SK-N-SH (cell line): ENCODE measurements around the gene GATM. TPM values are rescaled to one million over a fixed set of nuclear protein-coding genes. Genes with fewer than 3 reads are reported as not detected.

Source experiments
- CTCF ChIA-PET: fragments of 300-600, 350-600 bp; formaldehyde crosslinking; extraction: SDS; loops from one replicate; lab custom pipeline; 2021; lab: Yijun Ruan, JAX
- POLR2A ChIA-PET: fragments of 350-600 bp; sonication (Branson Sonifier 250); formaldehyde crosslinking; extraction: SDS; loops from one replicate; lab custom pipeline; 2020; ENCODE audit warnings: antibody characterized with exemption, inconsistent platforms; lab: Yijun Ruan, JAX
- DNase-seq: peaks from one replicate; pipeline ENCODE4 v3.0.0; 2012
- H2AFZ ChIP-seq: fragments of 200-600 bp; sonication (generic); 2 replicates; pipeline ENCODE4 v1.8.1; 2016; ENCODE audit warnings: antibody characterized with exemption, mild to moderate bottlenecking, low read depth
- H3F3A ChIP-seq: fragments of 200-600 bp; sonication (generic); replicated peaks from 2 replicates; pipeline ENCODE3; 2016; ENCODE audit warnings: antibody characterized with exemption, mild to moderate bottlenecking; ENCODE audit not compliant: insufficient read depth
- H3K27ac ChIP-seq, 2 experiments: fragments of 200-500 bp in 1 of 2; fragments of 200-600 bp in 1 of 2; sonication (Bioruptor generic) in 1 of 2; sonication (generic), shearing (Covaris generic) in 1 of 2; 2 replicates each; pipeline versions ENCODE4 v1.5.1 to v1.6.1; 2014 to 2016; ENCODE audit warnings: low read depth in 2 of 2, inconsistent platforms in 1 of 2, low read length in 1 of 2, mild to moderate bottlenecking in 1 of 2, mixed read lengths in 1 of 2
- H3K27me3 ChIP-seq: fragments of 200-600 bp; sonication (generic), shearing (Covaris generic); 2 replicates; pipeline ENCODE4 v1.6.1; 2016; ENCODE audit warnings: mixed run types; ENCODE audit not compliant: insufficient read depth
- H3K36me3 ChIP-seq, 2 experiments: fragments of 200-500 bp in 1 of 2; fragments of 200-600 bp in 1 of 2; sonication (Bioruptor generic) in 1 of 2; sonication (generic) in 1 of 2; replicated peaks in 1 of 2; 2 replicates each; pipeline versions ENCODE3 to v1.5.1; 2014 to 2016; ENCODE audit warnings: low read length in 1 of 2, mild to moderate bottlenecking in 1 of 2; ENCODE audit not compliant: insufficient read depth in 2 of 2, control insufficient read depth in 1 of 2
- H3K4me1 ChIP-seq, 2 experiments: fragments of 200-500 bp in 1 of 2; fragments of 200-600 bp in 1 of 2; sonication (Bioruptor generic) in 1 of 2; sonication (generic), shearing (Covaris generic) in 1 of 2; 2 replicates each; pipeline versions ENCODE4 v1.5.1 to v1.6.1; 2014 to 2016; ENCODE audit warnings: low read depth in 1 of 2, low read length in 1 of 2, mixed run types in 1 of 2; ENCODE audit not compliant: insufficient read depth in 2 of 2, control insufficient read depth in 1 of 2
- H3K4me2 ChIP-seq: fragments of 200-600 bp; sonication (generic), shearing (Covaris generic); 2 replicates; pipeline ENCODE4 v1.6.1; 2017; ENCODE audit warnings: mixed run types
- H3K4me3 ChIP-seq, 2 experiments: fragments of 200-500 bp in 1 of 2; fragments of 200-600 bp in 1 of 2; sonication (Bioruptor generic) in 1 of 2; sonication (generic), shearing (Covaris generic) in 1 of 2; 2 replicates each; pipeline versions ENCODE4 v1.5.1 to v1.8.1; 2014 to 2016; ENCODE audit warnings: low read depth in 2 of 2, inconsistent platforms in 1 of 2, low read length in 1 of 2, mild to moderate bottlenecking in 1 of 2, mixed read lengths in 1 of 2, moderate library complexity in 1 of 2
- H3K79me2 ChIP-seq: fragments of 200-600 bp; sonication (generic); 2 replicates; pipeline ENCODE4 v1.8.1; 2017; ENCODE audit warnings: mild to moderate bottlenecking; ENCODE audit not compliant: insufficient read depth
- H3K9ac ChIP-seq: fragments of 200-600 bp; sonication (generic); 2 replicates; pipeline ENCODE4 v1.6.1; 2017; ENCODE audit warnings: mixed run types
- H3K9me2 ChIP-seq: fragments of 200-600 bp; sonication (generic); 2 replicates; pipeline ENCODE4 v1.6.1; 2017; ENCODE audit warnings: mixed run types
- H3K9me3 ChIP-seq: fragments of 200-600 bp; sonication (generic); 2 replicates; pipeline ENCODE4 v1.6.1; 2017; ENCODE audit warnings: mixed run types, mild to moderate bottlenecking, moderate library complexity
- H4K20me1 ChIP-seq: fragments of 200-600 bp; sonication (generic); 2 replicates; pipeline ENCODE4 v1.6.1; 2017; ENCODE audit warnings: mild to moderate bottlenecking, mixed run types; ENCODE audit not compliant: insufficient read depth
- EZH2phosphoT487 ChIP-seq: fragments of 200-600 bp; sonication (generic); IDR thresholded peaks from 2 replicates; pipeline ENCODE4 v1.6.1; 2017; ENCODE audit warnings: low read depth, mixed run types, mild to moderate bottlenecking, antibody characterized with exemption, moderate library complexity, borderline replicate concordance
- FOXM1 ChIP-seq: IDR thresholded peaks from 2 replicates; pipeline ENCODE4 v1.4.0; 2012; ENCODE audit warnings: low read depth, mild to moderate bottlenecking
- GABPA ChIP-seq: IDR thresholded peaks from 2 replicates; pipeline ENCODE4 v1.4.0; 2012; ENCODE audit warnings: low read depth, mild to moderate bottlenecking
- JUND ChIP-seq: IDR thresholded peaks from 2 replicates; pipeline ENCODE4 v1.4.0; 2012
- MXI1 ChIP-seq: IDR thresholded peaks from 2 replicates; pipeline ENCODE4 v1.6.1; 2012; ENCODE audit warnings: mild to moderate bottlenecking, low read depth, low read length, improper control_type of control experiment
- NFIC ChIP-seq: IDR thresholded peaks from 2 replicates; pipeline ENCODE4 v1.4.0; 2012; ENCODE audit warnings: borderline replicate concordance
- SMC3 ChIP-seq: IDR thresholded peaks from 2 replicates; pipeline ENCODE4 v1.6.1; 2012; ENCODE audit warnings: low read depth, low read length, improper control_type of control experiment
- TAF1 ChIP-seq: IDR thresholded peaks from 2 replicates; pipeline ENCODE4 v1.6.1; 2012; ENCODE audit warnings: low read depth, mild to moderate bottlenecking, low read length, moderate library complexity, borderline replicate concordance
- TCF12 ChIP-seq: IDR thresholded peaks from 2 replicates; pipeline ENCODE4 v1.4.0; 2012
- YY1 ChIP-seq: IDR thresholded peaks from 2 replicates; pipeline ENCODE4 v1.4.0; 2012; ENCODE audit warnings: low read depth, mild to moderate bottlenecking
- polyA plus RNA-seq, 3 experiments: library from polyadenylated mRNA; depleted of rRNA; stranded (reverse); fragments of >200 nt; gene quantifications; 2 replicates each; pipeline ENCODE4 v1.2.3, GENCODE V29; 2012
- TF ChIP-seq, protein P1 (sequence below): IDR thresholded peaks from 2 replicates; pipeline ENCODE4 v1.6.1; 2012; ENCODE audit warnings: mild to moderate bottlenecking, low read depth, low read length, moderate library complexity
- TF ChIP-seq, protein P2 (sequence below): IDR thresholded peaks from 2 replicates; pipeline ENCODE4 v1.4.0; 2012; ENCODE audit warnings: low read depth, borderline replicate concordance
- TF ChIP-seq, protein P3 (sequence below): fragments of 150-350 bp; IDR thresholded peaks from 2 replicates; pipeline ENCODE4 v1.6.1; 2016; ENCODE audit warnings: mild to moderate bottlenecking, low read depth, low read length

Gene GATM
- polyA plus RNA-seq, 1 of the 3 experiments (the other 2 are of a cell fraction) = 0.58 TPM

DNA sequence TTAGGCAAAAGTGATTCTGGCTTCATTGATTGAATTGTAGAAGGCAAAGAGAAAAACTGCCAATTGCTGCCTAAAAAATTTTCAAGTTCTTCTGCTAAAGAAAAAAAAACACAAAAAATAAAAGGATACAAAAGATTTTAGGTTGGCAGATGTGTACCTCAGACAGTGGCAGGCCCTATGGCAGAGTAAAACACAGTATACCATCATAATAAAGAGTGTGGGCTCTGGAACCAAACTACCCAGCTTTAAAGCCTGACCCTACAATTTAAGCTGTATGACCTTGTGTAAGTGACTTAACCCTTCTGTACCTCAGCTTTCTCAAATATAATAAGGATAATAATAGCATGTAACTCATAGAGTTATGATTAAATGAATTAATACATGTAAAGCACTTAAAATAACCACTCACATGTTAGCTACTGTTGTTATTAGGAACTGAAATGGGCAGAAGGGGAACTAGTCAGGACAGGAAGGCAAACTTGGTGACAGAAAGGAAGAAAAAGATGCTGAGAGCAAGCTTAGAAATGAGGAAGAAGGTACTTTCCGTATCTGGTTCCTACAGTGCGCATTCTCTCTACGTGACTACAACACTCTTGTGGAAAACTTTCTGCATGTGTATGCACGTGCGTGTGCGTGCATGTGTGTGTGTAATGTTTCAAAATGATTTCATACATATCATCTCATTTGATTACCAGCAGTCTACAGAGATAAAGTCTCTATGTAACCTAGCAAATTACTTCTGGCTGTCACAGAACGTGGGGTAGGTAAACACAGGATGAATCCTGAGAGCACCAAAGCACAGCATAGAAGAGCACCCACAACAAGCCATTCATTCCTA is 13.6 kb upstream of the GATM start (continued):
- TF ChIP-seq, protein P1, sequence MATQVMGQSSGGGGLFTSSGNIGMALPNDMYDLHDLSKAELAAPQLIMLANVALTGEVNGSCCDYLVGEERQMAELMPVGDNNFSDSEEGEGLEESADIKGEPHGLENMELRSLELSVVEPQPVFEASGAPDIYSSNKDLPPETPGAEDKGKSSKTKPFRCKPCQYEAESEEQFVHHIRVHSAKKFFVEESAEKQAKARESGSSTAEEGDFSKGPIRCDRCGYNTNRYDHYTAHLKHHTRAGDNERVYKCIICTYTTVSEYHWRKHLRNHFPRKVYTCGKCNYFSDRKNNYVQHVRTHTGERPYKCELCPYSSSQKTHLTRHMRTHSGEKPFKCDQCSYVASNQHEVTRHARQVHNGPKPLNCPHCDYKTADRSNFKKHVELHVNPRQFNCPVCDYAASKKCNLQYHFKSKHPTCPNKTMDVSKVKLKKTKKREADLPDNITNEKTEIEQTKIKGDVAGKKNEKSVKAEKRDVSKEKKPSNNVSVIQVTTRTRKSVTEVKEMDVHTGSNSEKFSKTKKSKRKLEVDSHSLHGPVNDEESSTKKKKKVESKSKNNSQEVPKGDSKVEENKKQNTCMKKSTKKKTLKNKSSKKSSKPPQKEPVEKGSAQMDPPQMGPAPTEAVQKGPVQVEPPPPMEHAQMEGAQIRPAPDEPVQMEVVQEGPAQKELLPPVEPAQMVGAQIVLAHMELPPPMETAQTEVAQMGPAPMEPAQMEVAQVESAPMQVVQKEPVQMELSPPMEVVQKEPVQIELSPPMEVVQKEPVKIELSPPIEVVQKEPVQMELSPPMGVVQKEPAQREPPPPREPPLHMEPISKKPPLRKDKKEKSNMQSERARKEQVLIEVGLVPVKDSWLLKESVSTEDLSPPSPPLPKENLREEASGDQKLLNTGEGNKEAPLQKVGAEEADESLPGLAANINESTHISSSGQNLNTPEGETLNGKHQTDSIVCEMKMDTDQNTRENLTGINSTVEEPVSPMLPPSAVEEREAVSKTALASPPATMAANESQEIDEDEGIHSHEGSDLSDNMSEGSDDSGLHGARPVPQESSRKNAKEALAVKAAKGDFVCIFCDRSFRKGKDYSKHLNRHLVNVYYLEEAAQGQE = no peak
- TF ChIP-seq MXI1 = no peak
- TF ChIP-seq TCF12 = no peak
- TF ChIP-seq, protein P2, sequence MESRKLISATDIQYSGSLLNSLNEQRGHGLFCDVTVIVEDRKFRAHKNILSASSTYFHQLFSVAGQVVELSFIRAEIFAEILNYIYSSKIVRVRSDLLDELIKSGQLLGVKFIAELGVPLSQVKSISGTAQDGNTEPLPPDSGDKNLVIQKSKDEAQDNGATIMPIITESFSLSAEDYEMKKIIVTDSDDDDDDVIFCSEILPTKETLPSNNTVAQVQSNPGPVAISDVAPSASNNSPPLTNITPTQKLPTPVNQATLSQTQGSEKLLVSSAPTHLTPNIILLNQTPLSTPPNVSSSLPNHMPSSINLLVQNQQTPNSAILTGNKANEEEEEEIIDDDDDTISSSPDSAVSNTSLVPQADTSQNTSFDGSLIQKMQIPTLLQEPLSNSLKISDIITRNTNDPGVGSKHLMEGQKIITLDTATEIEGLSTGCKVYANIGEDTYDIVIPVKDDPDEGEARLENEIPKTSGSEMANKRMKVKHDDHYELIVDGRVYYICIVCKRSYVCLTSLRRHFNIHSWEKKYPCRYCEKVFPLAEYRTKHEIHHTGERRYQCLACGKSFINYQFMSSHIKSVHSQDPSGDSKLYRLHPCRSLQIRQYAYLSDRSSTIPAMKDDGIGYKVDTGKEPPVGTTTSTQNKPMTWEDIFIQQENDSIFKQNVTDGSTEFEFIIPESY = no peak
- TF ChIP-seq YY1 = no peak
- no peak for TF ChIP-seq EZH2phosphoT487
- TF ChIP-seq TAF1 = no peak
- no peak for TF ChIP-seq JUND
- no peak for TF ChIP-seq FOXM1
- TF ChIP-seq GABPA = no peak
- no peak for TF ChIP-seq NFIC

DNA sequence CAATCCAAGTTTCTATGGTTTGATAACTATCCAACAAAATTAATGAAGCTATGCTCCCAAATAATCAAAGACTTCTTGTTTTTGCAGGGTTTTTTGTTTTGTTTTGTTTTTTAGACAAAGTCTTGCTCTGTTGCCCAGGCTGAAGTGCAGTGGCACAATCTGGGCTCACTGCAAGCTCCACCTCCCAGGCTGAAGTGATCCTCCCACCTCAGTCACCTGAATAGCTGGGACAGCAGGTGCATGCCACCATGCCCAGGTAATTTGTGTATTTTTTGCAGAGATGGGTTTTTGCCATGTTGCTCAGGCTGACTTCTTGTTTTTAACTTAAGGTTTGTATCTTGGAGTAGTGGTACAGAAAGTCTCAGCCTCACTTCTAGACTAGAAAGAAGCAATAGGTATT is 11.0 kb upstream of the GATM start:
- H4K20me1 ChIP-seq = no peaks in the 10 kb centered on the region
- ChIA-PET POLR2A (interaction anchor here (0.6 kb wide), 1 partner anchor 176 kb away, joined by 3 read pairs; no protein-coding TSS in a partner anchor), CTCF (interaction anchor here (1.1 to 1.2 kb wide), 2 partner anchors 68 to 184 kb away, joined by 3 read pairs; no protein-coding TSS in a partner anchor)
- no peak overlapping the region for H2AFZ ChIP-seq
- no peaks in the 10 kb centered on the region for H3F3A ChIP-seq
- no peak overlapping the region for H3K9ac ChIP-seq
- no peaks in the 10 kb centered on the region; a peak in 1 of 4 replicates for H3K4me1 ChIP-seq
- no peaks in the 10 kb centered on the region for H3K36me3 ChIP-seq
- H3K27me3 ChIP-seq = no peaks in the 10 kb centered on the region; the same call in 1 of the 2 replicates
- no peaks in the 10 kb centered on the region for H3K9me2 ChIP-seq
- TF ChIP-seq, protein P3, sequence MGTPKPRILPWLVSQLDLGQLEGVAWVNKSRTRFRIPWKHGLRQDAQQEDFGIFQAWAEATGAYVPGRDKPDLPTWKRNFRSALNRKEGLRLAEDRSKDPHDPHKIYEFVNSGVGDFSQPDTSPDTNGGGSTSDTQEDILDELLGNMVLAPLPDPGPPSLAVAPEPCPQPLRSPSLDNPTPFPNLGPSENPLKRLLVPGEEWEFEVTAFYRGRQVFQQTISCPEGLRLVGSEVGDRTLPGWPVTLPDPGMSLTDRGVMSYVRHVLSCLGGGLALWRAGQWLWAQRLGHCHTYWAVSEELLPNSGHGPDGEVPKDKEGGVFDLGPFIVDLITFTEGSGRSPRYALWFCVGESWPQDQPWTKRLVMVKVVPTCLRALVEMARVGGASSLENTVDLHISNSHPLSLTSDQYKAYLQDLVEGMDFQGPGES = no peak
- TF ChIP-seq SMC3 = no peak
- TF ChIP-seq FOXM1 = no peak
- H3K27ac ChIP-seq = no peak overlapping the region
- no peak overlapping the region for H3K4me3 ChIP-seq
- no peaks in the 10 kb centered on the region for H3K9me3 ChIP-seq
- H3K4me2 ChIP-seq = no peak overlapping the region
- H3K79me2 ChIP-seq = no peaks in the 10 kb centered on the region
- no peak for DNase-seq
